ENCODE measurements around the gene SUCO. TPM values are rescaled to one million over a fixed set of nuclear protein-coding genes. Genes with fewer than 3 reads are reported as not detected.

Gene SUCO
- total and polyA plus RNA-seq, 3 donors from 2014 or later, result 47.8 to 139 (median 126) TPM

- DNase-seq, result no peak
- Histone ChIP-seq H3K27ac (no peak overlapping the region), H3K27me3 (no peaks in the 10 kb centered on the region), H3K4me1 (peaks cover 12% of the 10 kb centered on the region), H3K36me3 (ENCODE audit: low read depth, missing control alignments) (no peaks in the 10 kb centered on the region), H3K9me3 (no peaks in the 10 kb centered on the region), H3K4me3 (no peak overlapping the region)
- intact Hi-C loops (cut with DNase I; ENCODE audit: low total_unique reads), result no loop called here
- TF ChIP-seq POLR2A (IDR thresholded peaks at IDR 0.05) (no peak), CTCF (IDR thresholded peaks at IDR 0.05) (no peak)
- 74 to 80% methylated on average over 3 of the region's 3 CpGs for WGBS, 2 donors
Measured at GRCh38 chr1:172547071-172547470, 14.1 kb downstream of the SUCO start.

- Histone ChIP-seq H3K27ac (no peak overlapping the region), H3K9me3 (no peaks in the 10 kb centered on the region), H3K4me3 (no peak overlapping the region), H3K27me3 (no peaks in the 10 kb centered on the region), H3K4me1 (peaks cover 17% of the 10 kb centered on the region), H3K36me3 (ENCODE audit: low read depth, missing control alignments) (no peaks in the 10 kb centered on the region)
- TF ChIP-seq CTCF (IDR thresholded peaks at IDR 0.05), result no peak
- no peak for TF ChIP-seq POLR2A (IDR thresholded peaks at IDR 0.05)
- intact Hi-C loops (cut with DNase I; ENCODE audit: low total_unique reads), result no loop called here
- DNase-seq, result no peak
- WGBS, 2 donors, result 27 to 36% methylated on average over 2 of the region's 2 CpGs
Measured at GRCh38 chr1:172549621-172550280, 16.8 kb downstream of the SUCO start.

- Histone ChIP-seq H3K27ac (no peak overlapping the region), H3K4me3 (no peak overlapping the region), H3K27me3 (no peaks in the 10 kb centered on the region), H3K9me3 (no peaks in the 10 kb centered on the region), H3K4me1 (peaks cover 17% of the 10 kb centered on the region), H3K36me3 (ENCODE audit: low read depth, missing control alignments) (no peaks in the 10 kb centered on the region)
- TF ChIP-seq POLR2A (IDR thresholded peaks at IDR 0.05), result no peak
- no peak for TF ChIP-seq CTCF (IDR thresholded peaks at IDR 0.05)
- 91 to 98% methylated on average over 6 of the region's 6 CpGs for WGBS, 2 donors
- intact Hi-C loops (cut with DNase I; ENCODE audit: low total_unique reads), result no loop called here
- no peak for DNase-seq
Measured at GRCh38 chr1:172551279-172551678, 18.3 kb downstream of the SUCO start.

- intact Hi-C loops (cut with DNase I; ENCODE audit: low total_unique reads), result no loop called here
- Histone ChIP-seq H3K4me1 (peaks cover 10% of the 10 kb centered on the region), H3K27ac (no peak overlapping the region), H3K36me3 (ENCODE audit: low read depth, missing control alignments) (no peaks in the 10 kb centered on the region), H3K4me3 (no peak overlapping the region), H3K27me3 (no peaks in the 10 kb centered on the region), H3K9me3 (no peaks in the 10 kb centered on the region)
- 96% methylated on average over 4 of the region's 4 CpGs for WGBS, 2 donors
- TF ChIP-seq CTCF (IDR thresholded peaks at IDR 0.05) (no peak), POLR2A (IDR thresholded peaks at IDR 0.05) (no peak)
- no peak for DNase-seq
Measured at GRCh38 chr1:172554915-172555314, 22.0 kb downstream of the SUCO start.

GRCh38 chr1:172556461-172556860 is 23.5 kb downstream of the SUCO start:
- Histone ChIP-seq H3K4me1 (peaks cover 5% of the 10 kb centered on the region), H3K36me3 (ENCODE audit: low read depth, missing control alignments) (no peaks in the 10 kb centered on the region), H3K4me3 (no peak overlapping the region), H3K27ac (no peak overlapping the region), H3K27me3 (no peaks in the 10 kb centered on the region), H3K9me3 (no peaks in the 10 kb centered on the region)
- DNase-seq, result no peak
- TF ChIP-seq CTCF (IDR thresholded peaks at IDR 0.05) (no peak), POLR2A (IDR thresholded peaks at IDR 0.05) (no peak)
- intact Hi-C loops (cut with DNase I; ENCODE audit: low total_unique reads), result no loop called here
